OCI-LY1 (cell line): ENCODE data around the gene ARF1.
A peak's percentile ranks its signal among the peaks of the same experiment; 100 is the strongest.

Experiments used
- H2AFZ ChIP-seq: fragments of 200-600 bp; sonication (generic), shearing (Covaris generic); 2 replicates; pipeline ENCODE4 v1.6.0; 2014; ENCODE audit warnings: antibody characterized with exemption, mild to moderate bottlenecking, low read length
- H3F3A ChIP-seq: fragments of 200-600 bp; sonication (generic), shearing (Covaris generic); 2 replicates; pipeline ENCODE4 v1.6.0; 2014; ENCODE audit warnings: mild to moderate bottlenecking, antibody characterized with exemption, low read length, moderate library complexity; ENCODE audit not compliant: insufficient read depth
- H3K27ac ChIP-seq: fragments of 200-600 bp; sonication (generic); 2 replicates; pipeline ENCODE4 v1.5.1; 2014; ENCODE audit warnings: low read length, mixed run types, mild to moderate bottlenecking, low read depth; ENCODE audit not compliant: poor library complexity, severe bottlenecking
- H3K27me3 ChIP-seq: fragments of 200-600 bp; sonication (generic); 2 replicates; pipeline ENCODE4 v1.6.0; 2014; ENCODE audit warnings: antibody characterized with exemption, mild to moderate bottlenecking, low read length, moderate library complexity; ENCODE audit not compliant: insufficient read depth
- H3K36me3 ChIP-seq: fragments of 200-600 bp; sonication (generic); 2 replicates; pipeline ENCODE4 v1.6.1; 2014; ENCODE audit warnings: mild to moderate bottlenecking, antibody characterized with exemption, low read length, moderate library complexity, mixed read lengths; ENCODE audit not compliant: insufficient read depth
- H3K4me1 ChIP-seq: fragments of 200-600 bp; sonication (generic); 2 replicates; pipeline ENCODE4 v1.5.1; 2014; ENCODE audit warnings: mild to moderate bottlenecking, low read length, moderate library complexity; ENCODE audit not compliant: insufficient read depth, severe bottlenecking
- H3K4me2 ChIP-seq: fragments of 200-600 bp; sonication (generic), shearing (Covaris generic); 2 replicates; pipeline ENCODE4 v1.6.1; 2014; ENCODE audit warnings: low read length
- H3K4me3 ChIP-seq: fragments of 200-600 bp; sonication (generic); 2 replicates; pipeline ENCODE4 v1.5.1; 2014; ENCODE audit warnings: low read length, low read depth, mild to moderate bottlenecking, mixed read lengths; ENCODE audit not compliant: poor library complexity, severe bottlenecking
- H3K79me2 ChIP-seq: fragments of 200-600 bp; shearing (Covaris generic); 2 replicates; pipeline ENCODE4 v1.6.1; 2016; ENCODE audit warnings: mixed run types, low read length, mixed read lengths; ENCODE audit not compliant: insufficient read depth
- H3K9ac ChIP-seq: fragments of 200-600 bp; sonication (generic), shearing (Covaris generic); 2 replicates; pipeline ENCODE4 v1.6.1; 2014; ENCODE audit warnings: mild to moderate bottlenecking, low read length, mixed read lengths
- H3K9me2 ChIP-seq: fragments of 200-600 bp; sonication (generic), shearing (Covaris generic); 2 replicates; pipeline ENCODE4 v1.6.1; 2014; ENCODE audit warnings: low read depth, mild to moderate bottlenecking, low read length, mixed read lengths
- H3K9me3 ChIP-seq: fragments of 200-600 bp; shearing (Covaris generic); 2 replicates; pipeline ENCODE4 v1.6.1; 2014; ENCODE audit warnings: low read length, mixed read lengths
- H4K20me1 ChIP-seq: fragments of 200-600 bp; sonication (generic), shearing (Covaris generic); 2 replicates; pipeline ENCODE4 v1.6.0; 2016; ENCODE audit warnings: mild to moderate bottlenecking, low read length; ENCODE audit not compliant: insufficient read depth
- CTCF ChIP-seq: fragments of 200-600 bp; sonication (generic), shearing (Covaris generic); IDR thresholded peaks from 2 replicates; pipeline ENCODE4 v1.5.1; 2017; ENCODE audit warnings: mild to moderate bottlenecking, antibody characterized with exemption, low read length, moderate library complexity, mixed read lengths
- EZH2 ChIP-seq: fragments of 200-600 bp; sonication (generic), shearing (Covaris generic); IDR thresholded peaks from 2 replicates; pipeline ENCODE4 v1.8.0; 2017; ENCODE audit warnings: borderline replicate concordance, mixed run types, mild to moderate bottlenecking, antibody characterized with exemption, low read length, moderate library complexity, mixed read lengths

The ARF1 gene

DNA sequence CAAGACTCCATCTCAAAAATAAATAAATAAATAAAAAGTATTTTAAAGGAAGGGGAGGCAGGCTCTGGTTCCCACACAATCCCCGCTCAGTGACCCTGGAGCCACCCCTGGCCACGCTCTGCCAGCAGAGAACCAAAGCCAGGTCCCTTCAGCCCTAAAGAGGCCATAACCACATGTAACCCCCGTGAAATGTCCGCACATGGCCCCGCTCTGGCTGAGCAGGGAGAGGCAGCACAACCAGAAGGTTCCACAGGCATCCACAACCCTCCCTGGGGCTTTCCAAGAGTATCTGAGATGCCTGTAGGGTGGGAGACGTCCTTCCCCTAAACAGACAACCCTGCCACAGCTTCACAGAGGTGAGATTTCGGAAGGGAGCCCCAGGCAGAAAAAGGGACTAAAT is 1.4 kb upstream of the ARF1 start:
- no peak overlapping the region for H3K27ac ChIP-seq
- no peaks in the 10 kb centered on the region for H3K27me3 ChIP-seq
- H3K4me1 ChIP-seq, result peaks cover 37% of the 10 kb centered on the region
- TF ChIP-seq EZH2 (no peak), CTCF (no peak)
- H3K4me3 ChIP-seq, result peak overlapping the region; percentile 92
- peak overlapping the region; percentile 88 for H3K4me2 ChIP-seq
- H3K9me2 ChIP-seq, result no peaks in the 10 kb centered on the region
- peaks cover 36% of the 10 kb centered on the region for H3K79me2 ChIP-seq
- peak overlapping the region; percentile 99 for H3K9ac ChIP-seq
- H3F3A ChIP-seq, result no peaks in the 10 kb centered on the region
- no peaks in the 10 kb centered on the region; the same call in none of the 2 replicates for H3K36me3 ChIP-seq
- no peaks in the 10 kb centered on the region for H3K9me3 ChIP-seq
- H2AFZ ChIP-seq, result no peak overlapping the region
- no peaks in the 10 kb centered on the region for H4K20me1 ChIP-seq

DNA sequence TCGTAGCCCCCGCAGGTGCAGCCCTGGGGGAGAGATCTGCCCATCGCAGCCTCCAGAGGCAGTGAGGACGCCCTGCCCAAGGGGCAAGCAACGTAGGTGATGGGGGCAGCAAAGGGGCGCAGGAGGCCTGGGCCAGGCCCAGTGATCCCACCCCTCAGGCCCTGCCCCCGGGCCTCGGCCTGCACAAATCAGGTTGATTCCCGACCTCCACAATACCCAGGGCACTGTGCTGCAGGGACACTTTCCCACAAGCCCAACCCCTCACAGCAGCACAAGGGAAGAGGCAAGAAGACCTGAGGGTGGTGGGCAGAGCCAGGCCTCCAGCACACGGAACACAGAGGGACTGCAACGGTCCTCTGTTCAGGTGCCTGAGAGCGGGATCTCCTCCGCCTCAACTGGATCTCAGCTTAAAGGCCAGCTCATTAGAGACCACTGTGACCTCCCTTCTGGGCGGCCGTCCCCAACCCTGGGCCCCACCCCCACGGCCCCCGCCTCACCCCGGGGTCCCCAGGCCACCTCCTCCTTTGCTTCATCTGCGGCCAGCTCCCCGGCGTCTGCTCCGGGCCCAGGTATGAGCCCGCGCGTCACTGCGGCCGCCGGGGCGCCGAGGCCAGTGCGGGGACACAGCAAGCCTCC is 812 bp upstream of the ARF1 start:
- Histone ChIP-seq H3K4me3 (peak overlapping the region; percentile 92), H2AFZ (no peak overlapping the region), H3K4me1 (peaks cover 42% of the 10 kb centered on the region), H3K36me3 (no peaks in the 10 kb centered on the region; the same call in none of the 2 replicates), H3K27ac (no peak overlapping the region), H4K20me1 (no peaks in the 10 kb centered on the region), H3K9me2 (no peaks in the 10 kb centered on the region), H3K27me3 (no peaks in the 10 kb centered on the region), H3K79me2 (peaks cover 41% of the 10 kb centered on the region), H3K4me2 (peak overlapping the region; percentile 88), H3K9me3 (no peaks in the 10 kb centered on the region), H3F3A (no peaks in the 10 kb centered on the region), H3K9ac (peak overlapping the region; percentile 99)
- no peak for TF ChIP-seq EZH2
- no peak for TF ChIP-seq CTCF

DNA sequence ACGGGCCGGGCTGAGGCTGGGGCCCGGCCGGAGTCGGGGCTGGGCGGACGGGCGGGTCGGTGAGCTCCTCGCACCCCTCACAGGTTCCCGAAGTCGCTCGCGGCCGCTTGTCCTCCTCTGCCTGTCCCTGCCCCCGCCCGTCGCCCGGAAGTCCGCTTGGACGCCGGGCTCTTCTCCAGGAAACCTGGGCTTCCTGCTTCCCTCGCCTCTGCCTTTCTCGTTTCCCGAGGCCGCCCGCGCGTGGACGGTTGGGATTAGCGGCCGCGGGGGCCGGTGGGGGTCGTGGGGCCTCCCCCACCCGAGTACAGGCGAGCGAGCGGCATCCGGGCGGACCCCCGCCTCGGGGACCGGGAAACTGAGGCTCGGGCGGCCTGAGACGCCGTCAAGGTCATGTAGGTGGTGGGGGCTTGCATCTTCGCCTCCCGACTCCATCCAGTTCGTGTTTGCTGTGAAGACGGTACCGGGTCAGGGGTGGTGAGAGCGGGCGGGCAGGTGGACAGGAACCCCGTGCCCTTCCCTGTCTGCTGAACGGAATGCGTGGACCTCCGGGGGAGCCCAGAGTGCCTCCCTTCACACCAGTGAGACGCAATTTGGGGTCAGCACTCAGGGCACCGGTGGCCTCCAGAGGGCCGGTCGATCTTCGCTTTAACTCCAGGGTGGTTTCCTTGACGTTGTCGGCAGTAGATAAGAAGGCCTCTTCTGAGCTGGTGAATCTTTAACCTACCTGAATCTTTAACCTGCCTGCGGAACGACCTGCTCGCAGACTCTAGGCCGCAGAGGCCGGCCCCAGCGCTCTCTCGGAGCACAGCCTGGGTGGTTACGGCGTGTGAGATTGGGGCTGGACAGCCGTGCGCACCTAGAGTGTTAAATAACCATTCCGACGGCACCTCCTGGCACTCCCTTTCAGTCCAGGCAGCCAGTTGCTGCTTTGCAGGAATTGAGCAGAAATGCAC is 686 bp downstream of the ARF1 start:
- no peaks in the 10 kb centered on the region for H3K27me3 ChIP-seq
- no peaks in the 10 kb centered on the region for H4K20me1 ChIP-seq
- H3K4me1 ChIP-seq, result peaks cover 57% of the 10 kb centered on the region
- TF ChIP-seq CTCF (no peak), EZH2 (no peak)
- no peak overlapping the region for H2AFZ ChIP-seq
- H3K9me2 ChIP-seq, result no peaks in the 10 kb centered on the region
- H3K79me2 ChIP-seq, result peaks cover 56% of the 10 kb centered on the region
- peak overlapping the region; percentile 92 for H3K4me3 ChIP-seq
- H3K9me3 ChIP-seq, result no peaks in the 10 kb centered on the region
- no peaks in the 10 kb centered on the region for H3F3A ChIP-seq
- peak overlapping the region; percentile 43 for H3K27ac ChIP-seq
- peak overlapping the region; percentile 96 for H3K4me2 ChIP-seq
- peak overlapping the region; percentile 89 for H3K9ac ChIP-seq
- peaks cover 6% of the 10 kb centered on the region for H3K36me3 ChIP-seq
